Measurements from ENCODE around the gene MCC.
A peak's percentile ranks its signal among the peaks of the same experiment; 100 is the strongest.
"Not testable (repeated sequence)": the region's sequence is repeated elsewhere in the genome, so short reads cannot be mapped to it uniquely, and the experiment has no call there.

MCC gene

GRCh38 chr5:113489299-113489698 lies 1.0 kb upstream of the MCC start:
- DNase-seq = no peak

GRCh38 chr5:113488645-113489184 lies 462 bp upstream of the MCC start:
- no peak for DNase-seq

- DNase-seq = no peak
Measured at GRCh38 chr5:113487416-113487780, 855 bp downstream of the MCC start.

GRCh38 chr5:113480243-113480642 lies 8.0 kb downstream of the MCC start:
- no peak for DNase-seq

GRCh38 chr5:113478691-113479090 lies 9.6 kb downstream of the MCC start:
- DNase-seq = no peak

- DNase-seq = no peak
Measured at GRCh38 chr5:113474100-113474728, 14.0 kb downstream of the MCC start.

- DNase-seq = no peak
Measured at GRCh38 chr5:113463032-113463431, 25.2 kb downstream of the MCC start.

- DNase-seq = not testable (repeated sequence)
Measured at GRCh38 chr5:113457106-113457505, 31.1 kb downstream of the MCC start.

- no peak for DNase-seq
Measured at GRCh38 chr5:113452941-113453340, 35.3 kb downstream of the MCC start.

GRCh38 chr5:113451797-113452196 lies 36.5 kb downstream of the MCC start:
- peak in 1 of 2 experiments; percentile 77 for DNase-seq

GRCh38 chr5:113450929-113451328 lies 37.3 kb downstream of the MCC start:
- no peak for DNase-seq

GRCh38 chr5:113450462-113450861 lies 37.8 kb downstream of the MCC start:
- DNase-seq = peak in 1 of 2 experiments; percentile 3

- DNase-seq = no peak
Measured at GRCh38 chr5:113448252-113448651, 40.0 kb downstream of the MCC start.

- DNase-seq = peak in 1 of 2 experiments; percentile 68
Measured at GRCh38 chr5:113447498-113448050, 40.7 kb downstream of the MCC start.

- DNase-seq = peak in 1 of 2 experiments; percentile 7
Measured at GRCh38 chr5:113446358-113446927, 41.8 kb downstream of the MCC start.

- DNase-seq = no peak
Measured at GRCh38 chr5:113437111-113437510, 51.1 kb downstream of the MCC start.

GRCh38 chr5:113435575-113435974 lies 52.7 kb downstream of the MCC start:
- peak; percentile 46 to 92 for DNase-seq

GRCh38 chr5:113434889-113435288 lies 53.4 kb downstream of the MCC start, which contains the start of gene TSSK1B:
Gene TSSK1B (minus strand): TSS chr5:113434989. CDS start chr5:113434839, 150 bp downstream.
- peak; percentile 44 to 82 for DNase-seq

- no peak for DNase-seq
Measured at GRCh38 chr5:113433862-113434612, 54.2 kb downstream of the MCC start.

- no peak for DNase-seq
Measured at GRCh38 chr5:113433071-113433470, 55.2 kb downstream of the MCC start.

GRCh38 chr5:113427871-113428574 lies 60.2 kb downstream of the MCC start:
- peak in 1 of 2 experiments; percentile 14 for DNase-seq

GRCh38 chr5:113425909-113426308 lies 62.3 kb downstream of the MCC start:
- peak; percentile 76 to 93 for DNase-seq

GRCh38 chr5:113421693-113422092 lies 66.6 kb downstream of the MCC start:
- no peak for DNase-seq
